Tibial artery (tissue), 4 donors: ENCODE measurements around the gene SLC9A9.

Source experiments
- DNase-seq, 2 donors: peaks; one replicate each; pipeline ENCODE4 v3.0.0-alpha.2; 2019
- H3K27ac ChIP-seq, 2 donors: fragments of 200-600 bp; sonication (generic) in 1 of 2; 1 replicate in 1 of 2; 2 replicates in 1 of 2; pipeline ENCODE4 v1.5.1; 2018 to 2019; ENCODE audit warnings: mild to moderate bottlenecking in 1 of 2
- H3K27me3 ChIP-seq, 2 donors: fragments of 200-600 bp; sonication (generic) in 1 of 2; one replicate each; pipeline versions ENCODE4 v1.5.1 to v1.6.0; 2016 to 2019
- H3K36me3 ChIP-seq, 3 donors: fragments of 200-600 bp; sonication (generic) in 2 of 3; one replicate each; pipeline ENCODE4 v1.5.1; 2016 to 2019; ENCODE audit warnings: mild to moderate bottlenecking in 2 of 3
- H3K4me1 ChIP-seq, 4 donors: fragments of 200-600 bp; sonication (generic) in 2 of 4; 1 replicate in 3 of 4; 2 replicates in 1 of 4; pipeline ENCODE4 v1.5.1; 2016 to 2019
- H3K4me3 ChIP-seq, 2 donors: fragments of 200-600 bp; sonication (generic) in 1 of 2; 1 replicate in 1 of 2; 2 replicates in 1 of 2; pipeline ENCODE4 v1.5.1; 2018 to 2019; ENCODE audit warnings: mild to moderate bottlenecking in 2 of 2
- H3K9me3 ChIP-seq, 3 donors: fragments of 200-600 bp; sonication (generic) in 1 of 3; one replicate each; pipeline ENCODE4 v1.5.1; 2016 to 2019
- intact Hi-C: fragments of 100-400 bp; cut with DNase I; formaldehyde crosslinking; loops from one replicate; pipeline ENCODE4 v1.15.0; 2023; ENCODE audit warnings: low total_unique reads
- TF ChIP-seq, protein P1 (sequence below), 2 experiments: fragments of 200-600 bp in 1 of 2; fragments of 450-650 bp in 1 of 2; IDR thresholded peaks; one replicate each; pipeline ENCODE4 v1.5.1; 2017 to 2019; ENCODE audit warnings: antibody characterized with exemption in 2 of 2, mild to moderate bottlenecking in 1 of 2, moderate library complexity in 1 of 2

SLC9A9 gene

DNA sequence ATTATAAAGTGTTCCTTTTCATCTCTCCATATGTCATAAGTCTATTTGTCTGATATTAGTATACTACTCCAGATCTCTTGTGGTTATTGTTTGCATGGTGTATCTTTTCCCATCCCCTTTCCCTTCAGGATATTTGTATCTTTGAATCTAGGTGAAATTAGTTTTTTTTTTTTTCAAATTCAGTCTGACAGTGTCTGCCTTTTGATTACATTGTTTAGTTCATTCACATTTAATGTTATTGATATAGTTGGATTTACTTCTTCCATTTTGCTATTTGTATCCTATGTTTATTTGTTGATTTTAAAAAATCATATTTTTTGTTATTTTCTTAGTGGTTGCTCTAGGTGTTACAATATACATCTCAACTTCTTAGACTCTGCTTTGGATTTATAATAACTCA lies 445.7 kb downstream of the SLC9A9 start:
- intact Hi-C loops = no loop called here

DNA sequence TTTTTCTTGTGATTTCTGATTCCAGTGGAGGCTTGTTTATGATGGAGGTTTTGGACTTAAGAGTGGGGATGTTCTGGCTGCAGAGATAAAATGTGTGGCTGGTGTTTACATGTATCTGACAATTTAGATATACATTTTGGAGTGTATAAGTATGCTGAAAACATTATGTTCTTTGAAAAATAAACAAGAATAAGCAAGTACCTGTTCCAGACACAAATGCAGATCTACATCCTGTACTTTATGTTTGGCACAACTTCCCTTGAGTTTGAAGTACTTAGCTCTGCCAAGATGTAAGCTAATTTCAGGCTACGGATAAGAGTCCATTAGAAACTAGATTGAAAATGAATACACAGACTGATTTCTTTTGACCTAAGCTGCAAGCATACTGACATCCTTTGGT lies 451.5 kb downstream of the SLC9A9 start:
- intact Hi-C loops = no loop called here
- H3K27me3 ChIP-seq = no peaks in the 10 kb centered on the region
- no peak overlapping the region for H3K4me3 ChIP-seq
- H3K36me3 ChIP-seq = no peaks in the 10 kb centered on the region
- TF ChIP-seq, protein P1, sequence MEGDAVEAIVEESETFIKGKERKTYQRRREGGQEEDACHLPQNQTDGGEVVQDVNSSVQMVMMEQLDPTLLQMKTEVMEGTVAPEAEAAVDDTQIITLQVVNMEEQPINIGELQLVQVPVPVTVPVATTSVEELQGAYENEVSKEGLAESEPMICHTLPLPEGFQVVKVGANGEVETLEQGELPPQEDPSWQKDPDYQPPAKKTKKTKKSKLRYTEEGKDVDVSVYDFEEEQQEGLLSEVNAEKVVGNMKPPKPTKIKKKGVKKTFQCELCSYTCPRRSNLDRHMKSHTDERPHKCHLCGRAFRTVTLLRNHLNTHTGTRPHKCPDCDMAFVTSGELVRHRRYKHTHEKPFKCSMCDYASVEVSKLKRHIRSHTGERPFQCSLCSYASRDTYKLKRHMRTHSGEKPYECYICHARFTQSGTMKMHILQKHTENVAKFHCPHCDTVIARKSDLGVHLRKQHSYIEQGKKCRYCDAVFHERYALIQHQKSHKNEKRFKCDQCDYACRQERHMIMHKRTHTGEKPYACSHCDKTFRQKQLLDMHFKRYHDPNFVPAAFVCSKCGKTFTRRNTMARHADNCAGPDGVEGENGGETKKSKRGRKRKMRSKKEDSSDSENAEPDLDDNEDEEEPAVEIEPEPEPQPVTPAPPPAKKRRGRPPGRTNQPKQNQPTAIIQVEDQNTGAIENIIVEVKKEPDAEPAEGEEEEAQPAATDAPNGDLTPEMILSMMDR (IDR thresholded peaks at IDR 0.05) = no peak
- no peak for DNase-seq
- H3K9me3 ChIP-seq = no peaks in the 10 kb centered on the region
- H3K4me1 ChIP-seq = no peaks in the 10 kb centered on the region
- no peak overlapping the region for H3K27ac ChIP-seq

More for the DNA sequence above, 445.7 kb downstream of the SLC9A9 start:
- DNase-seq = no peak
- H3K27ac ChIP-seq = no peak overlapping the region
- H3K36me3 ChIP-seq = no peaks in the 10 kb centered on the region
- no peak overlapping the region for H3K4me3 ChIP-seq
- TF ChIP-seq, protein P1 (IDR thresholded peaks at IDR 0.05) = no peak
- H3K9me3 ChIP-seq = no peaks in the 10 kb centered on the region
- no peaks in the 10 kb centered on the region for H3K27me3 ChIP-seq
- no peaks in the 10 kb centered on the region for H3K4me1 ChIP-seq

DNA sequence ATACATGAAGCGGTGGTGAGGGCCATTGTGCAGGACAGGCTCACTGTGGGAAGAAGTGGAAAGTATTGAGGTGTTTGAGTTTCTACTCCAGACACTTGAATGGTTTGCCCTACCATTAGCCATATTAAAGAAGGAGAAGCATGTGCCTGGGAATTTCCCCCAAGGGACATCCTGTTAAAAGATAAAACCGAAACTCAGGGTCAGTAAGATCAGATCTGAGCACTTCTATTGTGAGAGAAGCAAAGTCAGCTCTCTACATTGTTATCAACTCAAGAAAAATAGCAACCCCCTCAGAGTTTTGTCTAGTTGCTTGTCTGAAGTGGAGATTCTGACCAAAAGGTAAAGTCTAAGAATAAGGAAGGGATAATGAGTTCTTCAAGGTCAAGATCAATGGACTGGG lies 458.9 kb downstream of the SLC9A9 start:
- no peak overlapping the region for H3K4me3 ChIP-seq
- no peaks in the 10 kb centered on the region for H3K36me3 ChIP-seq
- no peaks in the 10 kb centered on the region for H3K27me3 ChIP-seq
- no peaks in the 10 kb centered on the region for H3K4me1 ChIP-seq
- DNase-seq = no peak
- H3K9me3 ChIP-seq = no peaks in the 10 kb centered on the region
- H3K27ac ChIP-seq = no peak overlapping the region
- intact Hi-C loops = no loop called here
- TF ChIP-seq, protein P1 (IDR thresholded peaks at IDR 0.05) = no peak

DNA sequence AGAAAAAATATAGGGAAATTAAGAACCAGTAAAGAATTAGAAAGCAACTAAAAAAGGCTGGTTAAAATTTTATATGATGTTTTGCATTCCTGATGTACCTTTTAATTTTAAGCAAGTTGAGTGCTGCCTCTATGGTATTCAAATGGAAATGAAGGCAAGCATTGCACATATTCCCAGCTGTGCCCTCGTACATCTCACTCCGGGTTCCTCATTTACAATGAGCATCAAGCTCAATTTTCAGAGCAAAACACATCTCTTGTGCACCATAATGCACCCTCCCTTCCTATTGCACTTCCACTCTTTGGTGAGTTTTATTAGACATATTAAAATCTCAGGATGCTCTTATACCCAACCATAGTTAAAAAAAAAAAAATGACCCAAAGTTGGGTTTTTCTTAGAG lies 460.8 kb downstream of the SLC9A9 start:
- intact Hi-C loops = no loop called here
- H3K27me3 ChIP-seq = no peaks in the 10 kb centered on the region
- no peak for DNase-seq
- H3K4me1 ChIP-seq = no peaks in the 10 kb centered on the region
- no peaks in the 10 kb centered on the region for H3K36me3 ChIP-seq
- no peak overlapping the region for H3K4me3 ChIP-seq
- TF ChIP-seq, protein P1 (IDR thresholded peaks at IDR 0.05) = no peak
- no peaks in the 10 kb centered on the region for H3K9me3 ChIP-seq
- H3K27ac ChIP-seq = no peak overlapping the region

DNA sequence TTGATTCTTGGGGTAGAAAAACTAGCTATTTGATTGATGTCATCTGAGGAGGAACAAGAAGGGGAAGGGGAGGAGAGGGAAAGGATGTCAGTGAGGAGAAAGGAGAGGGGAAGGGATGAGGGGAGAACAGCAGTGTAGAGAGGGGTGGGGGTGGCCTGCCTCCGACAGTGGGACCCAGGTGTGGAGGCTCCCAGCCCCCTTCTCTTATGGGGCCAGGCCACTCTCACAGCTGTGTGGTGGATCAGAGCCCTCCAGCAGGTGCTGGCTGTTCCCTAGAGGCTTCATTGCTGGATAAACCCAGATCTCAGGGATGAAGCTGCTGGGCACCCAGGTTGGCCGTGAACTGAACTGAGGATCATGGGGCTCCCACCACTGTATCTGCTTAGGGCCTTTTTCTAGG lies 464.2 kb downstream of the SLC9A9 start:
- Histone ChIP-seq H3K27me3 (no peaks in the 10 kb centered on the region), H3K27ac (no peak overlapping the region), H3K36me3 (no peaks in the 10 kb centered on the region), H3K4me1 (no peaks in the 10 kb centered on the region), H3K9me3 (no peaks in the 10 kb centered on the region), H3K4me3 (no peak overlapping the region)
- no peak for DNase-seq
- intact Hi-C loops = no loop called here
- TF ChIP-seq, protein P1 (IDR thresholded peaks at IDR 0.05) = no peak

DNA sequence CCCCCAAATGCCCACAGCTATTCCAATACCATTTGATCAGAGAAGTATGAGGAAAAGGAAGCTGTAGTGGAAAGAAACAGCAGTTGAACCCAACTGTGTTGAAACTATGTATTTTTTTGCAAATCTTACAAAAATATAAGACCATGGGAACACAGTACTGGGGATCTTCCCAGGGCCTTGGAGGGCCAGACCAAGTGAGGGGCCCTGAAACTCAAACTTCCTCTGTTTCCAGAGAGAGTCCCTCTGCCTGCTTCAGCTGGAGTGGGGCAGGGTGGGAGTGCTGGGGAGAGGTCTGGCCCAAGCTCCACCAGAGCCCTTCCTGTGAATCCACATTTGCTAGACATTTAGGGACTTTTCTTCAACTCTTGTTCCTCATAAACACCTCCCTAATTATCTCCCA lies 464.8 kb downstream of the SLC9A9 start:
- intact Hi-C loops = no loop called here
- DNase-seq = no peak
- no peaks in the 10 kb centered on the region for H3K4me1 ChIP-seq
- H3K9me3 ChIP-seq = no peaks in the 10 kb centered on the region
- H3K27me3 ChIP-seq = no peaks in the 10 kb centered on the region
- H3K4me3 ChIP-seq = no peak overlapping the region
- TF ChIP-seq, protein P1 (IDR thresholded peaks at IDR 0.05) = no peak
- H3K27ac ChIP-seq = no peak overlapping the region
- H3K36me3 ChIP-seq = no peaks in the 10 kb centered on the region
